Stimulated activated CD4-positive, alpha-beta T cell treated with anti-CD3 and anti-CD28 coated beads, Interleukin-1b, Interleukin-23, amount 100 ng/mL, for 4 hours (primary cell): ENCODE results near the gene SRA1.

Experiments
- DNase-seq, 2 donors: peaks; one replicate each; pipeline ENCODE4 v3.0.0-alpha.2; 2020; ENCODE audit warnings: low read depth in 2 of 2

The SRA1 gene

GRCh38 chr5:140550147-140551079, 6.9 kb downstream of the SRA1 start:
- no peak for DNase-seq

- no peak for DNase-seq
Measured at GRCh38 chr5:140549237-140550144, 7.8 kb downstream of the SRA1 start.

GRCh38 chr5:140548791-140549190, 8.5 kb downstream of the SRA1 start:
- DNase-seq: no peak

GRCh38 chr5:140548300-140548688, 9.0 kb downstream of the SRA1 start:
- no peak for DNase-seq

GRCh38 chr5:140547508-140548299, 9.6 kb downstream of the SRA1 start, which contains the start of gene EIF4EBP3:
EIF4EBP3 (plus strand) TSS chr5:140547662; CDS start chr5:140547738, 76 bp downstream.
- DNase-seq: peak; percentile 76 to 79

- no peak for DNase-seq
Measured at GRCh38 chr5:140546851-140547507, 10.3 kb downstream of the SRA1 start.

- no peak for DNase-seq
Measured at GRCh38 chr5:140545606-140546005, 11.7 kb downstream of the SRA1 start.

- DNase-seq: no peak
Measured at GRCh38 chr5:140544986-140545385, 12.3 kb downstream of the SRA1 start.

- DNase-seq: no peak
Measured at GRCh38 chr5:140542972-140543371, 14.3 kb downstream of the SRA1 start.

- no peak for DNase-seq
Measured at GRCh38 chr5:140540227-140540626, 17.0 kb downstream of the SRA1 start.

- DNase-seq: no peak
Measured at GRCh38 chr5:140524003-140524402, 33.3 kb downstream of the SRA1 start.

- no peak for DNase-seq
Measured at GRCh38 chr5:140513124-140513523, 44.1 kb downstream of the SRA1 start.

- no peak for DNase-seq
Measured at GRCh38 chr5:140509898-140510297, 47.4 kb downstream of the SRA1 start.

GRCh38 chr5:140502834-140503233, 54.4 kb downstream of the SRA1 start:
- DNase-seq: no peak
